Measurements from ENCODE around the gene BORCS6.
A peak's percentile ranks its signal among the peaks of the same experiment; 100 is the strongest.

The BORCS6 gene

DNA sequence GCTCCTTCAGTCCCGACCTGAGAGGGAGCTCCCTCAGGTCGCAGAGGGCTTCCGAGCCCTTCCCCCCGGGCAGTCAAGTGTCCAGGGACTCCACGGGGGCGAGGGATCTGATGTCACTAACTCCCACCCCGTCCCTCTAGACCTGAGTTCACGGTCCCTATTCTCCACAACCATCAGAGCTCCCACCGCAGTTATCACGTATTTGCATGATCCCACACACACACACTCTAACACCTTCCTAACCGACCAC is 34.1 kb downstream of the BORCS6 start:
- H3K36me3 Mint-ChIP-seq (ENCODE audit: low read depth), result peaks cover 37% of the 10 kb centered on the region

DNA sequence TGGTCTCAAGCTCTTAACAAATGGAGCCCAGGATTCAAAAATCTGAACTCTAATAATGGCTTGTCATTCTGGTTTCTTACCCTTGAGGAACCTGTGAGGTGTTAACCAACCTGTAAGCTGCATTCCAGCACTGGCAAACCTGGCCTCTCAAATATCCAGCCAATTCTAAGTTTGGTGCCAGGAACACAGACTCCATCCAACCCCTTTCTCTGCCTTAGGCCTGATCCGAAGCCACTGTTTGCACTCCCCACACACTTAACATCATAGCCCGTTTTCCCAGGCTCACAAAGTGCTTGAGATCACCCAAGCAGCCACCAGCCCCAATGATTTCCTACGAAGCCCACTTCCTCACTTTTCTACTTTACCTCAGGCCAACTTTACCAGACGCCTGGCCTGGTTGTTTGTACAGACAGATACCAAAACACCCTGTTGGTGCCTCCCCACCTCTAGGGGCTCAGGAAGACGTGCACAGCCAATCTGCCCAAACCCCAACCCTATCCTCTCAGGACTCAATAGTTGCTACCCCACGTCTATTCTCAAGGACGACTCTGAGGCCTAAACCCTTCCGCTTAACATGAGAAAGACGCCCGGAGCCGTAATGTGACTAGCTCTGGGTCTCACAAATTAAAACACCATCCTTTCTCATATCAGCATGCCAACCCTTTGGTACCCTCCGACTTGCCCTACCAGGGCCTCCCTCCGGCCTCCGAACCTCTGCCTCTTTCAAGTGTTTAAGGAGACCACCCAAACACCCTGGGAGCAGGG is 34.6 kb downstream of the BORCS6 start:
- no peak for DNase-seq
- Mint-ChIP-seq H3K9me3 (no peaks in the 10 kb centered on the region), H3K27me3 (no peaks in the 10 kb centered on the region), H3K36me3 (ENCODE audit: low read depth) (peaks cover 33% of the 10 kb centered on the region), H3K4me3 (no peak overlapping the region), H3K4me1 (ENCODE audit: low read depth) (peaks cover 49% of the 10 kb centered on the region), H3K27ac (no peak overlapping the region)

More for the DNA sequence above, 34.1 kb downstream of the BORCS6 start:
- H3K27me3 Mint-ChIP-seq, result no peaks in the 10 kb centered on the region
- H3K4me3 Mint-ChIP-seq, result no peak overlapping the region
- no peaks in the 10 kb centered on the region for H3K9me3 Mint-ChIP-seq
- no peak for DNase-seq
- H3K4me1 Mint-ChIP-seq (ENCODE audit: low read depth), result peaks cover 49% of the 10 kb centered on the region
- no peak overlapping the region for H3K27ac Mint-ChIP-seq

DNA sequence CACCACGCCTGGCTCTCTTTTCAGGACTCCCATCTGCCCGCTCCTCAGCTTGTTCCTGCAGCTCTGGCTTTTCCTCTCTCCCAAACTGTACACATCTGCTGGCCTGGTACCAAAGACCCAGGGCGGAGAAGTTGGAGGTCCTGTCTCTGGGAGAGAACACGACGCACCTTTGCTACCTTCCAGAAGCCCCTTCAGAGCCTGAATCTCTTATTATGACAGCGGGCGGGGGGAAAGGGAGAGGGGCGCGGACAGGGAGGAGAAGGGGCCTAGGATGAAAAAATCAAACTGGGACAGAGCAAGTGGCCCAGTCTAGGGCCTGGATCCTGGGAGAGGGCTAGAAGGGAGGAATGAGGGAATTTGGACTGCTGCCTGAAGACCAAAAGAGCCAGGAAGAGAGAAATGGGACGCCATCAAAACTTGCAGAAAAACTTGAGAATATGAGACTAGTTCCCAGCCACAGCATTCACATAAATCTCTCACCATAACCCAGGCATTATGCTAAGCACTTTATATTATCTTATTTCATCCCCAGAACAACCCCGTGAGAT is 35.3 kb downstream of the BORCS6 start:
- Mint-ChIP-seq H3K4me1 (ENCODE audit: low read depth) (peaks cover 49% of the 10 kb centered on the region), H3K36me3 (ENCODE audit: low read depth) (peaks cover 33% of the 10 kb centered on the region), H3K9me3 (no peaks in the 10 kb centered on the region), H3K27me3 (no peaks in the 10 kb centered on the region), H3K4me3 (no peak overlapping the region), H3K27ac (no peak overlapping the region)
- no peak for DNase-seq

DNA sequence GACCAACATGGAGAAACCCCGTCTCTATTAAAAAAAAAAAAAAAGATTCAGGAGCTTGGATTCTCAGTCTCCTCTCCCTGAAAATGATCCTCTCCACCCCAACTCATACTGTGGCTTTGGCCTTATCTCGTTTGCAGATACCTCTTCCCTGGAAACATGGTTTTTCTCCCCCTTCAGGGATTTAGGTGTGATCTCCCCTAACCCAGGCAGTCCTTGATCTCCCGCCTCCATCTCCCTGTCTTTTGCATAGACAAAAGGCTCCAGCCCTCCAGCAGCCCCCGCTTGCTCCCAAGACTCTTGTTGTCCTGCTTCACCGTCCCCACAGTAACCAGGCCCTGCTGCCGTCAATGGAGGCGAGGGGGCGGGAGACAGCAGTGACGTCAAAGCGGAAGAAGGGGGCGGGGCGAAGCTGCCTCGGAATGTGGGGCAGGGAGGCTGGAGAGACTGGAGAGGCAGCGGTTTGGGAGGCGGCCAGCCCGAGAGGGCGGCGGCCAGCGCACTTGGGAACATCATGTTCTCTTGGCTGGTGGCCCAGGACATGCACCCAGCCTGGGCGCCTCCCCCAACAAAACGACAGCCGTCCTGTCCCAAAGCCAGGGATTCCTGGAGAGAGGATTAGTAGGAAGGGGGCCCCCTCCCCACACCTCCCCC is 35.9 kb downstream of the BORCS6 start:
- peak; percentile 87 for DNase-seq
- Mint-ChIP-seq H3K27me3 (no peaks in the 10 kb centered on the region), H3K4me3 (peak overlapping the region; percentile 66), H3K4me1 (ENCODE audit: low read depth) (peaks cover 47% of the 10 kb centered on the region), H3K36me3 (ENCODE audit: low read depth) (peaks cover 34% of the 10 kb centered on the region), H3K27ac (no peak overlapping the region), H3K9me3 (no peaks in the 10 kb centered on the region)

DNA sequence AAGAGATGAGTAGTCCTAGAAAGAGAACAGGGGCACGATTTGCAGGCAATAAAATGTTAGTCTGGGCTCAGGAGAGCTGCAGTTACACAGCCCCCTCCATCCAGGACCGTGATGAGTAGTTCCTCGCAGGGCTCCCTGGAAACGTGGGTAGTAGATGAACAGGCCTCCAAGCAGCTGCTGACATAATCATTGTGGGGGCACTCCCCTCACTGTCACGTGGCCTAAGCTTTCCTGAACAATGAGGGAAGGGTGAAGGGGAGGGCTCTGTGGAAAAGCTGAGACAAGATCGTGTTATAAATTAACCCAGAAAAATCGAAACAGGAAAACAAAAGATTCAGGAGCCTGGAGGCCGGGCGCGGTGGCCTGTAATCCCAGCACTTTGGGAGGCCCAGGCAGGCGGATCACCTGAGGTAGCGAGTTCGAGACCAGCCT is 36.4 kb downstream of the BORCS6 start:
- DNase-seq, result peak; percentile 65
- Mint-ChIP-seq H3K36me3 (ENCODE audit: low read depth) (peaks cover 35% of the 10 kb centered on the region), H3K9me3 (no peaks in the 10 kb centered on the region), H3K4me3 (peak overlapping the region; percentile 66), H3K27me3 (no peaks in the 10 kb centered on the region), H3K27ac (no peak overlapping the region), H3K4me1 (ENCODE audit: low read depth) (peaks cover 43% of the 10 kb centered on the region)

DNA sequence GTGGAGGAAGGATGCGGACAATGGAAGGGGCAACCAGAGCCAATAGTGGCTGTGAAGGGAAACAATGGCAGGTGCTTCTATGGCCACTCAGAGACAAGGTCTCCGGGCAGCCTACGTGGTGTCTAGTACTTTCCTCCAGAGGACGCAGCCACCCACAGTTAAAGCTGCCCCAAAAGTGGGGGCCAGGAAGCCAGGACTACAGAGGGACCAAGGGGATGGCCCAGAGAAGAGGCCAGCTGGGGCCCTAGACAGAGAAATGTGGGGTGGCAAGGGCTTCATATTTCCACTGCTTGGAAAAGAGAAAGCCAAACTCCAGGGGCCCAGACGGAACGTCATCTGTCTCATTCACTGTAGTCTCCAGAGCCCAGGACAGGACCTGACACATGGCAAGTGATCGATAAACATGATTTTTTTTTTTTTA is 36.9 kb downstream of the BORCS6 start:
- H3K4me3 Mint-ChIP-seq, result peak overlapping the region; percentile 66
- H3K4me1 Mint-ChIP-seq (ENCODE audit: low read depth), result peaks cover 39% of the 10 kb centered on the region
- peaks cover 35% of the 10 kb centered on the region for H3K36me3 Mint-ChIP-seq (ENCODE audit: low read depth)
- no peak overlapping the region for H3K27ac Mint-ChIP-seq
- DNase-seq, result no peak
- no peaks in the 10 kb centered on the region for H3K27me3 Mint-ChIP-seq
- no peaks in the 10 kb centered on the region for H3K9me3 Mint-ChIP-seq

DNA sequence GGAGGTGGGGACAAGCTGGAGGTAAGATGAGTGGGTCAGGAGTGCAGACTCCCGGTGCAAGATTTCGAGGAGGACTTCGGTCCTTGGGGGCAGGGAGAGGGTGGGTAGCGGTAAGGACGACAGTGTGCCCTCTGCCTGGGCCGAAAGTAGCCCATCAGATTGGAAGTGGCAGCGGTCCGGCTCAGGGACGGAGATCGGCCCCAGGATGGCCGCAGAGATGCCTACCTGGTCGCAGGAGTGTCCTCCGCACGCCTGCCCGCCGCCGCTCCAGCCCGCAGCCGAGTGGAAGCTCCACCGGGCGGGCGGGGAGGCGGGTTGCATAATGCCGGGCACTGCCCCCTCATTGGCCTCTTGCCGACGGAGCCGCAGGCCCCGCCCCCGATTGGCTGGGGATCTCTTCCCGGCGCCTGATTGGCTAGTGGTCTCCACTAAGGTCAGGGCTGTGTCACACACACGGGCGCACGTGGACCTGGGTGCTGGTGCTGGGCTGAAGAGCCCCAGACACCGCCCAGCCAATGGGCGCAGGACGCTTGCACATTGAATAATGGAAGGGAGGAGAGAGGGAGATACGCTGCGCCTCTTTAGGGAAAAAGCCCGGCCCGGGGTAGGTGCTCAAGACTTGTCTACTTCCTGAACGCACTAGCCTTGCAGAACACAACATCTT is 37.7 kb downstream of the BORCS6 start, which contains the start of gene PER1:
PER1 (minus strand) TSS at position 293 of the 664 bp plus-strand sequence. CDS start 1,698 bp downstream, outside the sequence.
- H3K4me3 Mint-ChIP-seq, result peak within 1 kb of the TSS; percentile 91
- H3K4me1 Mint-ChIP-seq (ENCODE audit: low read depth), result peaks cover 39% of the 10 kb centered on the region
- no peak within 1 kb of the TSS for H3K27ac Mint-ChIP-seq
- peaks cover 41% of the 10 kb centered on the region for H3K36me3 Mint-ChIP-seq (ENCODE audit: low read depth)
- H3K9me3 Mint-ChIP-seq, result no peaks in the 10 kb centered on the region
- peak; percentile 91 for DNase-seq
- no peaks in the 10 kb centered on the region for H3K27me3 Mint-ChIP-seq

DNA sequence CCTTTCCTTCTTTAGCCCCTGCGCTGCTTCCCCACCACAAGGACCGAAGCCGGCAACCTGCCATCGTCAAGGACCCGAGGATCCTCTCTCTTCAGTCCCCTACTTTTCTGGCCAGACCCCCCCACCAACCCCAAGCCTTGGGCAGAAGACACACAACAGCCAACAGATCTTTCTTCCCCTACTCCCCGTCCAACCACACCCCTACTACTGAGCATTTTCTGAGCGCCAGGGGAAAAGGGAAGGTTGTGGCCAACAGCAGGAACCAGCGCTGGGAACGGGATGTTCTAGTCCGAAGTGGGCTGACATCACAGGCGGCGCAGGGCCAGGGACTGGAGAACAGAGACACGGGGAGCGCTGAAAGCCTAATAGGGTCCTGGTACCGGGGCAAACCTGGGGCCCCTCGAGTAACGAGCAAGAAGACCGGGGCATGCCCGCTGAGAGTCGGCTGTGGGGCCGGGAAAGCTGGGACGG is 38.3 kb downstream of the BORCS6 start:
- Mint-ChIP-seq H3K4me1 (ENCODE audit: low read depth) (peaks cover 39% of the 10 kb centered on the region), H3K4me3 (peak overlapping the region; percentile 91), H3K9me3 (no peaks in the 10 kb centered on the region), H3K36me3 (ENCODE audit: low read depth) (peaks cover 47% of the 10 kb centered on the region), H3K27me3 (no peaks in the 10 kb centered on the region), H3K27ac (no peak overlapping the region)
- DNase-seq, result peak; percentile 64

DNA sequence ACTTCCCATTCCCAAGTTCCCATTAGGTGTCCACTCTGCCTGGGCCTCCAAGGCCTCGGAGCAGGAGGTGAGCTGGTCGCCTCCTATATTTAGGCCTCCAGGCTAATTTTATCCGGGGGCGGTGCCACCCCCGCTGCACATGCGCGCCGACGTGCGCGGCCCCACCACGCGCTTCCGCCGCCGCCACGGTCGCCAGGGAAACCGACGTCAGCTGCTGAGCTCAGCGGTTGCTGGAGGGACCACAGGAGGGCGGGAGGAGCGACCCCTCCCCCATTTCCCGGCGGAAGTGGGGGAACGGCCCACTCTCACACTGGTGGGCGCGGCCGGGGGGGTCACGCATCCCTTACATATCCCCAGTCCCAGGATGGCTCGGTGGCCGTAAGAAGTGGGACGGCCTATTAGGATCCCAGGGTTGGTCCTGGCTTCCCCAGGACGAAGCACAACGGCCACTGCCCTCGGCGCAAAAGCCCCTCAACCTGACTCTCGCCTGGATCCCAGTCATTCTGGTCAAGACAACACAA is 38.8 kb downstream of the BORCS6 start:
- peak overlapping the region; percentile 91 for H3K4me3 Mint-ChIP-seq
- peak; percentile 90 for DNase-seq
- H3K27ac Mint-ChIP-seq, result no peak overlapping the region
- H3K27me3 Mint-ChIP-seq, result no peaks in the 10 kb centered on the region
- H3K36me3 Mint-ChIP-seq (ENCODE audit: low read depth), result peaks cover 52% of the 10 kb centered on the region
- no peaks in the 10 kb centered on the region for H3K9me3 Mint-ChIP-seq
- H3K4me1 Mint-ChIP-seq (ENCODE audit: low read depth), result peaks cover 39% of the 10 kb centered on the region

DNA sequence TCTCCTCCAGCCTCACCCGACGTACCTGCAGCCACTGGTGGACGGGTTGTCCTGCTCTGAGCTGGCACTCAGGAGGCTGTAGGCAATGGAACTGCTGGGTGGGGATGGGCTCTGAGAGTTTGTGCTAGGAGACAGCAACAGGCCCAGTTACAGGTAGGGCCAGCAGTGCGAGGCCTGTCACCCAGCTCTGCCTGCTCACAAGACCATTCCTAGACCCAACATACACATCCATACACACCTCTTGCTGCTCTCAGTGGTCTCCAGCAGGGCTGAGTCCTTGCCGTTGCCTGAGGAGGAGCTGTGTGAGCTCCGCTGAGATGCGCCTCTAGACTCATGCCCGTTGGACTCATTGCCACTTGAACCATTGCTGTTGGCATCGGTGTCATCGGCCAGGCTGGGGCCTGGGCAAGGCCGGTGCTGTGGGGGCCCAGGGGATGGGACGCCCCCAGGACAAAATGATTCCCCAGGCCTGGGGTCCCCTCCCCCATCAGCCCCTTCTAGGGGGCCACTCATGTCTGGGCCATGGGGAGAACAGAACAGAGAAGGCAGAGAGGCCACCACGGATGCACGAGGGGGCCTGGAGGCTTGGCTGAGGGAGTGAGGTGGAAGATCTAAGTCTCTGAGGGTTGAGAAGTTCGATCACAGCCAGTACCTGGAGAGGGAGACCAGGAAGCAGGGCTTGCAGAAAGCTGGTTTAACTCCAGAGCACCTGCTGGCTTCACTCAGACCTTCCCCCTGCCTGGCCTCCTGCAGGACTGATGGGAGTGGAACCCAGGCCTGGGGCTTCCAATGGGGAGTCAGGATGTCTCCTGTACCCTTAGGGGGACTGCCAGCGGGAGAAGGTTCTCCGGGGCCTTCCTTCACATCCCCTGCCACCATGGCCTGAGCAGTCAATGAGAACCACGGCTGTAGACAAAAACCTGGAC is 39.5 kb downstream of the BORCS6 start:
- Mint-ChIP-seq H3K4me3 (peak overlapping the region; percentile 91), H3K27ac (no peak overlapping the region), H3K27me3 (no peaks in the 10 kb centered on the region), H3K36me3 (ENCODE audit: low read depth) (peaks cover 59% of the 10 kb centered on the region), H3K9me3 (no peaks in the 10 kb centered on the region), H3K4me1 (ENCODE audit: low read depth) (peaks cover 39% of the 10 kb centered on the region)
- DNase-seq, result no peak

DNA sequence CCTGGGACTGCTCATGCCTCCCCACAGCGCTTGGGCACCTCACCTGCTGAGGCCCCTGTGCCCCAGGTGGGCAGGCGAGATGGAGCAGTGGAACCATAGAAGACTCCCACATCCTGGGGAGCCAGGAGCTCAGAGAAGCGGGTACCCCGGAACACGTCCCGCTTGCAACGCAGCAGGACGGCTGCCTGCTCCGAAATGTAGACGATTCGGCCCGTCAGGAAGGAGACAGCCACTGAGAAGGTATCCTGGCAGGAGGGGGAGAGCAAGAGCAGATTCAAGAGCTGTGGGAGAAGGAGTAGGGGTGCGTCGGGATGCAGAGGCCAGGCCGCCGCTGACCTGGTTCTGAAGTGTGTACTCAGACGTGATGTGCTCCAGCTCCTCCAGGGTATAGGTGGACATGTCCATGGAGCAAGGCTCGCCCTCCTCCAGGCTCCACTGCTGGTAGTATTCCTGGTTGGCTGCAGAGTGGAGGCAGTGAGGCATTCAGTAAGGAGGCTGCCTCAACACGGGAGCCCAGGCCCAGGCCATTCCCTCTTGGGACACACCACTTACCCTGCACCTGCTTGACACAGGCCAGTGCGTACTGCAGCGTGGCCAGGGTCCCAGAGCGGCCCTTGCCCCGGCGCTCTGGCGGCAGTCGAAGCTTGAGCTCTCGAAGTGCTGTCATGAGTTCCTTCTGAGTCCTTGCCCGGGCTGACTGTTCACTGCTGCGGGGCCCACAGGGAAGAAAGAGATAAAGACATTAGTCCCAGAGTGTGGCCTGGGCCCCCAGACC is 40.4 kb downstream of the BORCS6 start:
- peaks cover 39% of the 10 kb centered on the region for H3K4me1 Mint-ChIP-seq (ENCODE audit: low read depth)
- no peaks in the 10 kb centered on the region for H3K27me3 Mint-ChIP-seq
- H3K9me3 Mint-ChIP-seq, result no peaks in the 10 kb centered on the region
- H3K36me3 Mint-ChIP-seq (ENCODE audit: low read depth), result peaks cover 66% of the 10 kb centered on the region
- DNase-seq, result no peak
- H3K4me3 Mint-ChIP-seq, result no peak overlapping the region
- no peak overlapping the region for H3K27ac Mint-ChIP-seq

DNA sequence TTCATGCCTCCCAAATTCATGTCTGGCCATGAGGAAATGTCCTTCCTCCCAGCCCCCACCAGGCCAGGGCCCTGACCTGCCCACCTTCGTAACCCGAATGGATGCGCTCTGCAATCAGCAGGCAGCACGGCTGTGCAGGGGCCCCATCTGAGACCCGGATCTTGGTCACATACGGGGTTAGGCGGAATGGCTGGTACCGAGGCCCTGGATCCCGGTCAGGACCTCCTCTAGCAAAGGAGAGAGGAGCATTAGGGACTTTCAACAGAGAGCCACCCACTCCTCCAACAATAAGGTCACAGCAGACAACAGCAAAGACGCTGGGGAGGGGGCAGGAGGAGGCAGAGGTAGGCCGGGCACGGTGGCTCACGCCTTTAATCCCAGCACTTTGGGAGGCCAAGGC is 41.4 kb downstream of the BORCS6 start:
- H3K27ac Mint-ChIP-seq, result no peak overlapping the region
- H3K9me3 Mint-ChIP-seq, result no peaks in the 10 kb centered on the region
- H3K4me3 Mint-ChIP-seq, result no peak overlapping the region
- H3K4me1 Mint-ChIP-seq (ENCODE audit: low read depth), result peaks cover 38% of the 10 kb centered on the region
- H3K36me3 Mint-ChIP-seq (ENCODE audit: low read depth), result peaks cover 77% of the 10 kb centered on the region
- DNase-seq, result no peak
- H3K27me3 Mint-ChIP-seq, result no peaks in the 10 kb centered on the region

DNA sequence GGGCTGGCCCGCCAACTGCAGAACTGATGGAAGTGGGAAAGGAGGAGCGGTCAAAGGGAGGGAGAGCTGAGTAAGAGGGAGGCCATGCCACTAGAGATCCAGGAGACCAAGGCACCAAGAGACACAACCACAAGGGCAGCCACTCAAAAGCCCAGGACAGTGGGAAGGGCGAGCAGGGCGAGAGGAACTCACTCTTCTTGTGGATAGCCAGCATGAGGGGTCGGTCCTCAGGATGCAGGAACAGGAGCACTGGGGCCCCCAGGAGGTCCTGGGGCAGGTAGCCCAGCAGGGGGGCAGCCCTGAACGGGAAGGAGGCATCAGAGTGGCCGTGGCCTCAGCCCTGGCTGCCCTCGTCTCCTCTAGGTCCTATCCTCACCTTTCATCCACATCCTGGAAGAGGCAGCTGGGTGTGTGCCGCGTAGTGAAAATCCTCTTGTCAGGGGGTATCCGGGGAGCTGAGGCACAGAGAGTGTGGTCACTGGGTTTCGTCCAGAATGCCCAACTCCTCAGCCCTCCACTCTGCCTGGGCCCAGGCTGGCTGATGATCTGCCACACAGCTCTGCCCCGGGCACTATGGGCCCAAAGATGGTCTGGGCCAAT is 42.1 kb downstream of the BORCS6 start:
- Mint-ChIP-seq H3K4me1 (ENCODE audit: low read depth) (peaks cover 31% of the 10 kb centered on the region), H3K36me3 (ENCODE audit: low read depth) (peaks cover 81% of the 10 kb centered on the region)

More for the DNA sequence above, 42.1 kb downstream of the BORCS6 start:
- H3K4me3 Mint-ChIP-seq, result no peak overlapping the region
- peak overlapping the region; percentile 40 for H3K27ac Mint-ChIP-seq
- H3K9me3 Mint-ChIP-seq, result no peaks in the 10 kb centered on the region
- no peaks in the 10 kb centered on the region for H3K27me3 Mint-ChIP-seq
- DNase-seq, result no peak
